ENCODE results near the gene NKX3-2. TPM values are rescaled to one million over a fixed set of nuclear protein-coding genes. Genes with fewer than 3 reads are reported as not detected.
"Not testable (repeated sequence)": the region's sequence is repeated elsewhere in the genome, so short reads cannot be mapped to it uniquely, and the experiment has no call there.

Gene NKX3-2
- total RNA-seq, 1 experiment from 2014 or later: not detected

DNA sequence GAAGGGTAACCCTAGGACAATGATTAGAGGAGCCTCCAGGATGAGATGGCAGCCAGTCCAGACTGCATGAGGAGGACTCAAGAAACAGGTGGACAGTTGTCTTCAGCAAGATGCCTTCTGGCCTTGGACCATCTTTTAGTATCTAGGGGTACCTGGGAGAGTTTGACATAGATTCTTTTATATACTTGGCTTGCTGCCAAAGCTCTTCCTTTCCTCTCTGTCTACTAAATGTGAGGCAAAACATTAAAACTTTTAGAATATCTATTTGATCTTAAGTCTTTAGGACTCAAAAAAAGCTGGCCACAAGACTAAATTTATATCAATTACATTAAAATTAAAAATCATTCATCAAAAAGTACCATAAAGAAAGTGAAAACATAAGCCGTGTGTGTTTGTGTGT, 18.6 kb upstream of the NKX3-2 start:
- Histone ChIP-seq H3K4me3 (no peak overlapping the region), H2AFZ (no peak overlapping the region), H4K20me1 (ENCODE audit: insufficient read depth) (no peaks in the 10 kb centered on the region), H3F3A (ENCODE audit: insufficient read depth, low read depth) (no peaks in the 10 kb centered on the region), H3K27me3 (ENCODE audit: insufficient read depth, low read depth) (no peaks in the 10 kb centered on the region), H3K9me2 (ENCODE audit: insufficient read depth) (no peaks in the 10 kb centered on the region), H3K79me2 (ENCODE audit: low read depth) (no peaks in the 10 kb centered on the region), H3K9me3 (ENCODE audit: insufficient read depth, low read depth) (no peaks in the 10 kb centered on the region), H3K27ac (no peak overlapping the region), H3K4me1 (replicated peaks; ENCODE audit: insufficient read depth) (no peaks in the 10 kb centered on the region), H3K4me2 (no peak overlapping the region), H3K36me3 (ENCODE audit: low read depth) (no peaks in the 10 kb centered on the region)
- no peak for TF ChIP-seq EZH2 (IDR thresholded peaks at IDR 0.05; ENCODE audit: low read depth)
- TF ChIP-seq, protein P1, sequence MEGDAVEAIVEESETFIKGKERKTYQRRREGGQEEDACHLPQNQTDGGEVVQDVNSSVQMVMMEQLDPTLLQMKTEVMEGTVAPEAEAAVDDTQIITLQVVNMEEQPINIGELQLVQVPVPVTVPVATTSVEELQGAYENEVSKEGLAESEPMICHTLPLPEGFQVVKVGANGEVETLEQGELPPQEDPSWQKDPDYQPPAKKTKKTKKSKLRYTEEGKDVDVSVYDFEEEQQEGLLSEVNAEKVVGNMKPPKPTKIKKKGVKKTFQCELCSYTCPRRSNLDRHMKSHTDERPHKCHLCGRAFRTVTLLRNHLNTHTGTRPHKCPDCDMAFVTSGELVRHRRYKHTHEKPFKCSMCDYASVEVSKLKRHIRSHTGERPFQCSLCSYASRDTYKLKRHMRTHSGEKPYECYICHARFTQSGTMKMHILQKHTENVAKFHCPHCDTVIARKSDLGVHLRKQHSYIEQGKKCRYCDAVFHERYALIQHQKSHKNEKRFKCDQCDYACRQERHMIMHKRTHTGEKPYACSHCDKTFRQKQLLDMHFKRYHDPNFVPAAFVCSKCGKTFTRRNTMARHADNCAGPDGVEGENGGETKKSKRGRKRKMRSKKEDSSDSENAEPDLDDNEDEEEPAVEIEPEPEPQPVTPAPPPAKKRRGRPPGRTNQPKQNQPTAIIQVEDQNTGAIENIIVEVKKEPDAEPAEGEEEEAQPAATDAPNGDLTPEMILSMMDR (conservative IDR thresholded peaks at IDR 0.05): no peak
- CTCF ChIA-PET: no interaction called here
- POLR2A ChIA-PET (ENCODE audit: unreplicated experiment): no interaction called here
- no TSS peak for BruUV-seq (replicated peaks)
- intact Hi-C loops (cut with micrococcal nuclease; ENCODE audit: unreplicated experiment): no loop called here
- no peak for DNase-seq

DNA sequence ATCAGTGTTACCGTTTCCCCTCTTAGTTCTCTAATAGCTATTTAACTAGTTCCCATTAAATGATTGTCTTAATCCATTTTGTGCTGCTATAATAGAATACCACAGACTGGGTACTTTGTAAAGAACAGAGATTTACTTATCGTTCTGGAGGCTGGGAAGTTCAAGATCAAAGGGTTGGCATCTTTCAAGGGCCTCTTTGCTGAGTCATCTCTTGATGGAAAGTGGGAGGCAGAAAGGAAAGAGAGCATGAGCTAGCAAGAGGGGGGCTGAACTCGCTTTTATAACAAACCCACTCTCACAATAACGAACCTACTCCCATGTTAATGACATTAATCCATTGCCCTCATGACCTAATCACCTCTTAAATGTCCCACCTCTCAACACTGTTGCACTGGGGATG, 17.4 kb upstream of the NKX3-2 start:
- Histone ChIP-seq H3K36me3 (ENCODE audit: low read depth) (no peaks in the 10 kb centered on the region), H3K9me2 (ENCODE audit: insufficient read depth) (no peaks in the 10 kb centered on the region), H3K4me3 (no peak overlapping the region), H3K9me3 (ENCODE audit: insufficient read depth, low read depth) (no peaks in the 10 kb centered on the region), H3K4me2 (no peak overlapping the region), H3K4me1 (replicated peaks; ENCODE audit: insufficient read depth) (no peaks in the 10 kb centered on the region), H3K27me3 (ENCODE audit: insufficient read depth, low read depth) (no peaks in the 10 kb centered on the region), H3F3A (ENCODE audit: insufficient read depth, low read depth) (no peaks in the 10 kb centered on the region), H2AFZ (no peak overlapping the region), H4K20me1 (ENCODE audit: insufficient read depth) (no peaks in the 10 kb centered on the region), H3K27ac (no peak overlapping the region), H3K79me2 (ENCODE audit: low read depth) (no peaks in the 10 kb centered on the region)
- BruUV-seq (replicated peaks): no TSS peak
- TF ChIP-seq EZH2 (IDR thresholded peaks at IDR 0.05; ENCODE audit: low read depth): no peak
- TF ChIP-seq, protein P1 (conservative IDR thresholded peaks at IDR 0.05): no peak
- POLR2A ChIA-PET (ENCODE audit: unreplicated experiment): no interaction called here
- intact Hi-C loops (cut with micrococcal nuclease; ENCODE audit: unreplicated experiment): no loop called here
- CTCF ChIA-PET: no interaction called here
- no peak for DNase-seq

GRCh38 chr4:13560111-13560510, 15.8 kb upstream of the NKX3-2 start:
- H3K4me3 ChIP-seq; H3K27ac ChIP-seq; H3K4me1 ChIP-seq (replicated peaks; ENCODE audit: insufficient read depth); intact Hi-C loops (cut with micrococcal nuclease; ENCODE audit: unreplicated experiment); H3K4me2 ChIP-seq; H3K79me2 ChIP-seq (ENCODE audit: low read depth); H3K9me2 ChIP-seq (ENCODE audit: insufficient read depth); H3F3A ChIP-seq (ENCODE audit: insufficient read depth, low read depth); POLR2A ChIA-PET (ENCODE audit: unreplicated experiment); H3K9me3 ChIP-seq (ENCODE audit: insufficient read depth, low read depth); BruUV-seq (replicated peaks); DNase-seq; H2AFZ ChIP-seq; H3K27me3 ChIP-seq (ENCODE audit: insufficient read depth, low read depth); H3K36me3 ChIP-seq (ENCODE audit: low read depth); H4K20me1 ChIP-seq (ENCODE audit: insufficient read depth): not testable (repeated sequence)
- CTCF ChIA-PET: interaction anchor here (0.7 kb wide), 1 partner anchor 1035 kb away, joined by 5 read pairs; no protein-coding TSS in a partner anchor

DNA sequence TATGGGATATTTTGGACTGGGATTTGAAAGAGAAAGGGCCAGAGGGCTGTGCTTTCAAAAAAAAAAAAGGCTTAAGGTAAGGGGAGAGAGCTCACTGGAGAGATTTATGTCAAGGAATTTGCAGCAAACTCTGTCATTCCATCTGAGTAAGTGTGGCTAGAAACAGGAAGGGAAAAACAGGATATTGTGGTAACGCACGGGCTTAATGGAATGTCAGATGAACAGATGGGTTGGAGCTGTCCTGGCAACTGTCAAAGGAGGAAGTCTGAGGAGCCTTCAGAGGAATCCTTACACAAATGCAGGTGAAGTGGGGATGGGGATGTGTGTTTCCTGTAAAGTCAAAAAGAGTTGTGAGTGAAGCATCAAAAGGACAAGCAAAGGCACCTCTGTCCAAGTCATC, 15.1 kb upstream of the NKX3-2 start:
- intact Hi-C loops (cut with micrococcal nuclease; ENCODE audit: unreplicated experiment): no loop called here
- no TSS peak for BruUV-seq (replicated peaks)
- Histone ChIP-seq H3F3A (ENCODE audit: insufficient read depth, low read depth) (no peaks in the 10 kb centered on the region), H3K79me2 (ENCODE audit: low read depth) (no peaks in the 10 kb centered on the region), H3K4me3 (no peak overlapping the region), H3K4me1 (replicated peaks; ENCODE audit: insufficient read depth) (no peaks in the 10 kb centered on the region), H3K27ac (no peak overlapping the region), H3K9me2 (ENCODE audit: insufficient read depth) (no peaks in the 10 kb centered on the region), H3K36me3 (ENCODE audit: low read depth) (no peaks in the 10 kb centered on the region), H2AFZ (no peak overlapping the region), H3K27me3 (ENCODE audit: insufficient read depth, low read depth) (no peaks in the 10 kb centered on the region), H3K9me3 (ENCODE audit: insufficient read depth, low read depth) (no peaks in the 10 kb centered on the region), H3K4me2 (no peak overlapping the region), H4K20me1 (ENCODE audit: insufficient read depth) (no peaks in the 10 kb centered on the region)
- TF ChIP-seq, protein P1 (conservative IDR thresholded peaks at IDR 0.05): no peak
- no peak for TF ChIP-seq EZH2 (IDR thresholded peaks at IDR 0.05; ENCODE audit: low read depth)
- POLR2A ChIA-PET (ENCODE audit: unreplicated experiment): no interaction called here
- DNase-seq: peak in 1 of 2 experiments; percentile 35
- CTCF ChIA-PET: interaction anchor here (0.7 kb wide), 1 partner anchor 1035 kb away, joined by 5 read pairs; no protein-coding TSS in a partner anchor

Data from PC-9 (cell line).